IPS DF 6.9 (cell line): ENCODE results near the gene KLHL29.

Experiments
- DNase-seq: peaks from one replicate; pipeline ENCODE4 v3.0.0-alpha.2; 2013; ENCODE audit warnings: low read depth, low spot score
- H3K27ac ChIP-seq: one replicate; pipeline ENCODE4 v1.5.1; 2013; ENCODE audit warnings: low read length, control low read depth
- H3K27me3 ChIP-seq: 2 replicates; pipeline ENCODE4 v1.6.1; 2013; ENCODE audit warnings: mild to moderate bottlenecking, low read length; ENCODE audit not compliant: control insufficient read depth, insufficient read depth
- H3K36me3 ChIP-seq: 2 replicates; pipeline ENCODE4 v1.6.1; 2013; ENCODE audit warnings: low read length; ENCODE audit not compliant: control insufficient read depth, insufficient read depth
- H3K4me1 ChIP-seq: 2 replicates; pipeline ENCODE4 v1.6.1; 2013; ENCODE audit warnings: low read length; ENCODE audit not compliant: control insufficient read depth, insufficient read depth
- H3K4me3 ChIP-seq: 2 replicates; pipeline ENCODE4 v1.5.1; 2013; ENCODE audit warnings: mild to moderate bottlenecking, low read length
- H3K9me3 ChIP-seq: 2 replicates; pipeline ENCODE4 v1.6.1; 2013; ENCODE audit warnings: low read length, inconsistent platforms; ENCODE audit not compliant: control insufficient read depth, insufficient read depth
- WGBS: extraction: QIAGEN DNeasy Blood & Tissue Kit; methylation state at CpG from one replicate; pipeline ENCODE4 v1.1.7; 2013; ENCODE audit warnings: mixed read lengths, missing lambda C conversion rate; ENCODE audit not compliant: insufficient read length, insufficient coverage; 5-methylcytosine and 5-hydroxymethylcytosine counted together

The KLHL29 gene

GRCh38 chr2:23509103-23509502, 124.1 kb downstream of the KLHL29 start:
- no peak for DNase-seq
- no CpG with 5 or more reads among the region's 6 CpGs for WGBS
- no peaks in the 10 kb centered on the region for H3K36me3 ChIP-seq
- no peaks in the 10 kb centered on the region for H3K27me3 ChIP-seq
- H3K27ac ChIP-seq = no peak overlapping the region
- no peak overlapping the region for H3K4me3 ChIP-seq
- H3K9me3 ChIP-seq = no peaks in the 10 kb centered on the region
- no peaks in the 10 kb centered on the region for H3K4me1 ChIP-seq

DNA sequence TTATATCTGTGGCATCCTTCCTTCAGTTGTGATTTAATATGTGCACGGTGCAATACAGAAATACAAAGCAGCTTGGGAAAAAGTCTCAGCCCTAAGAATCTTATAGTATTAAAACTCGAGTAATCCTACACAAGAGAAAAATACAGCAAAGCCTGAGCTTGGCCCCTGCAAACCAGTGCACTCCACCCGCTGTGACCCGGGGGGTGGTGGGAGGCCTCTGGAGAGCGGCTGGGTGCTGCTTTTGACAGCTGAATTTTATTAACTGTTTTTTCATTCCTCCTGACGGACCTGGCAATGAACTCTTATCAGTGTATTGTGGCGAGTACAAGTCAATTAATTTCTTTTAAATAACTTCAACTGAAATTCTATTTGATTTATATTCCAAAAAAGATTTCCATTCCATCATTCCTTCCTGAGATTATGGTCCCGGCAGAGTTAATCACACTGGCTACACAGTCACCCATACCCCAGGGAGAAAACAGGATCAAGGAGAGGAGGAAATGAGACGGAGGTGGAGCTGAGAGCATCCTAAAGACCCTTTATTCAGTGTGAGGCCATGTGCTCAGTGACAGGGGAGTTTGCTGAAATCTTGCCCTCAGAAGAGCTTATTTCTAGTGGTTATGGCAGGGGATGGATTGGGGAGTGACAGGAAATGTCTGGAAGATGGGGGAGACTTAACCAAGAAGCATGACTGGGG, 124.8 kb downstream of the KLHL29 start:
- no peaks in the 10 kb centered on the region for H3K27me3 ChIP-seq
- H3K27ac ChIP-seq = no peak overlapping the region
- no CpG with 5 or more reads among the region's 9 CpGs for WGBS
- H3K4me1 ChIP-seq = no peaks in the 10 kb centered on the region
- no peak overlapping the region for H3K4me3 ChIP-seq
- H3K9me3 ChIP-seq = no peaks in the 10 kb centered on the region
- DNase-seq = no peak
- H3K36me3 ChIP-seq = no peaks in the 10 kb centered on the region

GRCh38 chr2:23510471-23510870, 125.5 kb downstream of the KLHL29 start:
- no peak overlapping the region for H3K4me3 ChIP-seq
- H3K9me3 ChIP-seq = no peaks in the 10 kb centered on the region
- no peaks in the 10 kb centered on the region for H3K27me3 ChIP-seq
- no CpG with 5 or more reads among the region's 5 CpGs for WGBS
- H3K27ac ChIP-seq = no peak overlapping the region
- no peaks in the 10 kb centered on the region for H3K36me3 ChIP-seq
- no peaks in the 10 kb centered on the region for H3K4me1 ChIP-seq
- DNase-seq = no peak

DNA sequence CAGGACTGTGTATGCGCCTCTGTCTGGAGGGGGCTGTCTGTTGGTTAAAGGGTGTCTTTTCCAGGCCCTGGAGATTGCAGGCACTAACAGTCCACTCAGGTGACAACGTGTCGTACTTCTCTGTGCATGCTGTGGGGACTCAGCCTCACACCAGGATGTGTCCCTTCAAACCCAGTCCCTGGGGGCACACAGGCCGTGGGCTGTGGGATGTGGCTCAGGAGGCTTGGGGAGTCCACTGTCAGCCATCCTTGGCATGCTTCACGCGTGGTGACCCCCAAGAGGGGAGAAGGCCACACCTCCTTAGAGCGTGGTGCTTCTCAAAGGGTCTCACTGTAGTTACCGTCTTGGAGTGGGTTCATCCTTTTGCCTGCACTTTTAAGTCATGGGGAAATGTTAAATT, 127.8 kb downstream of the KLHL29 start:
- no peaks in the 10 kb centered on the region for H3K4me1 ChIP-seq
- DNase-seq = no peak
- H3K27me3 ChIP-seq = no peaks in the 10 kb centered on the region
- no peak overlapping the region for H3K27ac ChIP-seq
- WGBS = no CpG with 5 or more reads among the region's 8 CpGs
- no peak overlapping the region; the same call in 1 of the 2 replicates for H3K4me3 ChIP-seq
- H3K9me3 ChIP-seq = no peaks in the 10 kb centered on the region
- no peaks in the 10 kb centered on the region for H3K36me3 ChIP-seq

- Histone ChIP-seq H3K36me3 (no peaks in the 10 kb centered on the region), H3K27me3 (no peaks in the 10 kb centered on the region), H3K4me3 (no peak overlapping the region), H3K4me1 (no peaks in the 10 kb centered on the region), H3K27ac (no peak overlapping the region), H3K9me3 (no peaks in the 10 kb centered on the region)
- WGBS = no CpG with 5 or more reads among the region's 15 CpGs
- DNase-seq = no peak
Measured at GRCh38 chr2:23513245-23513871, 128.4 kb downstream of the KLHL29 start.

DNA sequence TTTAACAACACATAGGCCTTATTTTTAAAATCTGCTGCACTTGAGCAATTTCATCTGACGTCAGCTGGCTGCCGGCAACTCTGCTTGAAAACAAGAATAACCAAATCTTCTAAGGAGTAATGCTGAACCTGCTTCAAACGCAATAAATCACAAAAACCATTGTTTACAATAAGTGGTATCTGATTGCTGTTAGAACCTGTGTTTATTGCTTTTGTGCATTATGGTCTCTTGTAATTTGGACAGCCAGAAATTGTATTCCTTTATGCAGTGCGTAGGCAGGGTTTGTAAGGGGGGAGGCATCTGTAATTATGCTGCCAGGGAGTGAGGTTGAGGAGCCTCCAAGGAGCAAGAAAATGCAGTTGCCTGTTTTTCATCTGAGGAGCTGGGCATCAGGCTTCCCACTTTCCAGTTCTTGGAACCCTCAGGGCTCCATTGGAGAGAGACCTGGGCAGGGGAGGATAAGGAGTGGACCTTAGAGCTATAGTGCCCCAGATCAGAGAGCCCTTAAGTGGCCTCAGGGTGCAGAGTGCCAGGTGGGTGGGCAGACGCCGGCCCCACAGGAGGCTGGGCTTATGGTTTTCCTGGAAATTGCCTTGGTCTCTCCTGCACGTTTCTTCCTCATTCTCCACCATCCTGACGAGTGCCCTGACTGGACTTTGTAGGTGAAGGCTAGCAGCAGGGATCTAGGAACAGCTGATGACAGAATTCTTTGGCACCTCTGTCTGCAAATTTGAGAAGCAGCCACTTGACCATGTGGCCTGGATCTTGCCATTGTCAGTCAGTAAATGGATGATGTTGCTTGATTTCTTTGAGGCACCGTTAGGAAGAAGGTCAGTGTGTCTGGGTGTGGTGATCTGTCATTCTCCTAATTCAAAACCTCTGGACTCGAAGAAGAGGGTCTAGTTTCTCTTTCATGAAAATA, 129.2 kb downstream of the KLHL29 start:
- no peak for DNase-seq
- no CpG with 5 or more reads among the region's 10 CpGs for WGBS
- Histone ChIP-seq H3K27me3 (no peaks in the 10 kb centered on the region), H3K4me3 (no peak overlapping the region), H3K36me3 (no peaks in the 10 kb centered on the region), H3K27ac (no peak overlapping the region), H3K4me1 (no peaks in the 10 kb centered on the region), H3K9me3 (no peaks in the 10 kb centered on the region)

GRCh38 chr2:23516520-23517256, 131.7 kb downstream of the KLHL29 start:
- H3K36me3 ChIP-seq = no peaks in the 10 kb centered on the region
- no peak overlapping the region for H3K27ac ChIP-seq
- peaks cover 2% of the 10 kb centered on the region; the same call in 1 of the 2 replicates for H3K4me1 ChIP-seq
- no peaks in the 10 kb centered on the region for H3K27me3 ChIP-seq
- WGBS = no CpG with 5 or more reads among the region's 19 CpGs
- H3K4me3 ChIP-seq = no peak overlapping the region
- no peaks in the 10 kb centered on the region for H3K9me3 ChIP-seq
- no peak for DNase-seq

- H3K4me3 ChIP-seq = no peak overlapping the region
- H3K27me3 ChIP-seq = no peaks in the 10 kb centered on the region
- no peaks in the 10 kb centered on the region for H3K36me3 ChIP-seq
- no CpG with 5 or more reads among the region's 13 CpGs for WGBS
- no peaks in the 10 kb centered on the region for H3K9me3 ChIP-seq
- no peak overlapping the region for H3K27ac ChIP-seq
- H3K4me1 ChIP-seq = peaks cover 3% of the 10 kb centered on the region
- DNase-seq = no peak
Measured at GRCh38 chr2:23518481-23519333, 133.7 kb downstream of the KLHL29 start.

GRCh38 chr2:23519334-23519651, 134.3 kb downstream of the KLHL29 start:
- H3K36me3 ChIP-seq = no peaks in the 10 kb centered on the region

More at GRCh38 chr2:23519334-23519651, 134.3 kb downstream of the KLHL29 start:
- peaks cover 6% of the 10 kb centered on the region for H3K4me1 ChIP-seq
- no peaks in the 10 kb centered on the region for H3K9me3 ChIP-seq
- H3K27me3 ChIP-seq = no peaks in the 10 kb centered on the region
- no peak overlapping the region for H3K4me3 ChIP-seq
- WGBS = no CpG with 5 or more reads among the region's 4 CpGs
- no peak for DNase-seq
- H3K27ac ChIP-seq = no peak overlapping the region
